ENCODE measurements around the gene MAP4K4. TPM values are rescaled to one million over a fixed set of nuclear protein-coding genes. Genes with fewer than 3 reads are reported as not detected.

Gene MAP4K4
- total RNA-seq, 1 donor from 2014 or later: 175 TPM

DNA sequence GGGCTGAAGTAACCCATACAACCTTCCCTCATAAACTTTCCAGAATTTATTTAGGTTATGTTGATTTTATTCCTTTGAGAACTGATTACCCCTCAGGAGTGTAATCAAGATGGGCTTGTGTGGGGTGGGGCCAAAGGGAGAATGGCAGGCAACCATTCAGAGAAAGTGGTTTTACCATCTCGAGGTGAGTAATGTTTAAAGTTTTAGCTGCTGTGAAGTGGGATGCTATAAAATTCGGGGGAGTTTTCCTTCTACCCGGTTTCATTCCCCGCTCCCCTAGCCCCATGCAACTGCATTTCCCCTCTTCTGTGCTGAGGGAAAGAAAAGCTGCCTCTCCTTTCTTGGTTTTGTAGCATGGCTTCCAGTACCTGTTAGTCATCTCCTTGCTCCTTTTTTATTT is 34.7 kb downstream of the MAP4K4 start:
- Mint-ChIP-seq H3K27ac (no peak overlapping the region), H3K27me3 (ENCODE audit: low read depth) (no peaks in the 10 kb centered on the region), H3K4me3 (no peak overlapping the region), H3K36me3 (no peaks in the 10 kb centered on the region), H3K4me1 (peaks cover 35% of the 10 kb centered on the region), H3K9me3 (no peaks in the 10 kb centered on the region)
- DNase-seq (ENCODE audit: low spot score in 2 of 2, unreplicated experiment in 2 of 2): no peak
- TF ChIP-seq, protein P1, sequence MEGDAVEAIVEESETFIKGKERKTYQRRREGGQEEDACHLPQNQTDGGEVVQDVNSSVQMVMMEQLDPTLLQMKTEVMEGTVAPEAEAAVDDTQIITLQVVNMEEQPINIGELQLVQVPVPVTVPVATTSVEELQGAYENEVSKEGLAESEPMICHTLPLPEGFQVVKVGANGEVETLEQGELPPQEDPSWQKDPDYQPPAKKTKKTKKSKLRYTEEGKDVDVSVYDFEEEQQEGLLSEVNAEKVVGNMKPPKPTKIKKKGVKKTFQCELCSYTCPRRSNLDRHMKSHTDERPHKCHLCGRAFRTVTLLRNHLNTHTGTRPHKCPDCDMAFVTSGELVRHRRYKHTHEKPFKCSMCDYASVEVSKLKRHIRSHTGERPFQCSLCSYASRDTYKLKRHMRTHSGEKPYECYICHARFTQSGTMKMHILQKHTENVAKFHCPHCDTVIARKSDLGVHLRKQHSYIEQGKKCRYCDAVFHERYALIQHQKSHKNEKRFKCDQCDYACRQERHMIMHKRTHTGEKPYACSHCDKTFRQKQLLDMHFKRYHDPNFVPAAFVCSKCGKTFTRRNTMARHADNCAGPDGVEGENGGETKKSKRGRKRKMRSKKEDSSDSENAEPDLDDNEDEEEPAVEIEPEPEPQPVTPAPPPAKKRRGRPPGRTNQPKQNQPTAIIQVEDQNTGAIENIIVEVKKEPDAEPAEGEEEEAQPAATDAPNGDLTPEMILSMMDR (IDR thresholded peaks at IDR 0.05; ENCODE audit: unreplicated experiment): no peak

DNA sequence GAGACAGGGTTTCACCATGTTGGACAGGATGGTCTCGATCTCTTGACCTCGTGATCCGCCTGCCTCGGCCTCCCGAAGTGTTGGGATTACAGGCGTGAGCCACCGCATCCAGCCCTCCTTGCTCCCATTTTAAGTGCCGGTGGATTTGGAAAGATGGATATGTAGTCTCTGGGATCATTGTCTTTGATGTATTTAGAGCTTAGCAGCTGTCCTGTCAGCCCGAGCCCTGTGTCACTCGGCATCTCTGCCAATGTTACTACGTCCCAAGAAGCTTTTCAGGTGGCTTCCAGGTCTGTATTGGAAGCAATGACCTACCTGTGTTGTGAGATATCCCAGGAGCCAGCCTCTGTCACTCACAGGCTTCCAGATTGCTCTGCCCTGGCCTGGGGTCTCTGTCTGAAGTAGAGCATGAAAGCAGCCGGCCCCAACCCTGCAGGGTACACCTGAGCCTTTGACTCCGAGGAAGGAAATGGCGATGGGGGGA is 35.3 kb downstream of the MAP4K4 start:
- Mint-ChIP-seq H3K4me1 (peaks cover 40% of the 10 kb centered on the region), H3K4me3 (no peak overlapping the region), H3K36me3 (no peaks in the 10 kb centered on the region), H3K27ac (no peak overlapping the region), H3K9me3 (no peaks in the 10 kb centered on the region), H3K27me3 (ENCODE audit: low read depth) (no peaks in the 10 kb centered on the region)
- TF ChIP-seq, protein P1 (IDR thresholded peaks at IDR 0.05; ENCODE audit: unreplicated experiment): no peak
- DNase-seq (ENCODE audit: low spot score in 2 of 2, unreplicated experiment in 2 of 2): no peak

DNA sequence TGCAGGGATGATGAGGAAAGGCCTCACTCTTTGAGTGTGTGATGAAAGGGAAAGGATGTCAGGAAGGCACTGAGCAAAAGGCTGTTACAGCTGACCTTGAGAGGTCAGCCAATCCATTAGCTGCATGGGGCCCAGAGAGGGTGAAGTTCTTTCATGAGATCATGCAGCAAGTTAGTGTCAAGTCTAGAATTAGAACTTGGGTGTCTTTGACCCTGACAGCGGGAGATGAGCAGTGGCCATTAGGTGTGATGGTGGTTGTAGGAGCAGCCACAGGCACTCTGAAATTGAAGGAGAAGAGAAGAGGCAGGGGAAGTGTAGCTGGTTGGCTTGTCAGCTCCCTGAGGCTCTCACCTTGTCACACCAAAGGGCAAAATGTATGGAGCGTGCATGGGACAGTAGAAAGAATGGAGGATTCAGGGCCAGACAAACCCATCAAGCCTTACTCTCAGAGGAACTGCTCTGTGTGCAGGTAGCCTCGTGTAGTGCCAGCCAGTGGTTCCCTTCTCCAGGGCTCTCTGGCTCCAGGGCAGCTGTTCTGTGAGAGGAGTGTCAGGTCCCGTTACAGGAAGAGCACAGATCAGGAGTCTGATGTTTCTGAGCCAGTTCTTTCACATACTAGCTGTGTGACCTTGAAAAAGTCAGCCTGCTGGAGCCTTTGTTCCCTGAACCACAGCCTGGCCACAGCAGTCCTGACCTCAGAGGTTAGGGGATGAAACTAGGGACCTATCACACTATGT is 35.9 kb downstream of the MAP4K4 start:
- Mint-ChIP-seq H3K36me3 (no peaks in the 10 kb centered on the region), H3K27ac (no peak overlapping the region), H3K9me3 (no peaks in the 10 kb centered on the region), H3K4me3 (no peak overlapping the region), H3K4me1 (peaks cover 41% of the 10 kb centered on the region), H3K27me3 (ENCODE audit: low read depth) (no peaks in the 10 kb centered on the region)
- no peak for DNase-seq (ENCODE audit: low spot score in 2 of 2, unreplicated experiment in 2 of 2)
- TF ChIP-seq, protein P1 (IDR thresholded peaks at IDR 0.05; ENCODE audit: unreplicated experiment): no peak

GRCh38 chr2:101734505-101735165 is 37.1 kb downstream of the MAP4K4 start:
- no peaks in the 10 kb centered on the region for H3K27me3 Mint-ChIP-seq (ENCODE audit: low read depth)
- peaks cover 39% of the 10 kb centered on the region for H3K4me1 Mint-ChIP-seq
- no peak for DNase-seq (ENCODE audit: low spot score in 2 of 2, unreplicated experiment in 2 of 2)
- TF ChIP-seq, protein P1 (IDR thresholded peaks at IDR 0.05; ENCODE audit: unreplicated experiment): no peak
- H3K4me3 Mint-ChIP-seq: no peak overlapping the region
- peak overlapping the region; percentile 3 for H3K27ac Mint-ChIP-seq
- H3K9me3 Mint-ChIP-seq: no peaks in the 10 kb centered on the region
- H3K36me3 Mint-ChIP-seq: no peaks in the 10 kb centered on the region

DNA sequence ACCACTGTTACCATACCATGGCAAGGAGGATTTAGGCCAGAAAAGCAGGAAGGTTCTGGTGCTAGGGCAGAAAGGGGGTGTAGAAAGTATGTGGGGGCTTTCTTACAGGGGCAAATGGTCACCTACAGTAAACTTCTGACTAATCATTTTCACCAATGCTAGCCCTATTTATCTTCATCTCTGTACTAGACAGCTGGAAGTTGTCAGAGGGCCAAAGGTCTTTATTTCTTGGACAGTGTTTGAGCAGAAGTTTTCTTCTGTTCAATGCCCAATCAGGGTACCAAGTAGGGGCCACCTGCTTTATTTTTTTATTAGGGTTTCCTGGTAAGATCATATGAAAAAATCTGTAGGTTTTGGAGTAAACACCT is 37.6 kb downstream of the MAP4K4 start:
- no peak overlapping the region for H3K4me3 Mint-ChIP-seq
- H3K4me1 Mint-ChIP-seq: peaks cover 39% of the 10 kb centered on the region
- no peak for DNase-seq (ENCODE audit: low spot score in 2 of 2, unreplicated experiment in 2 of 2)
- TF ChIP-seq, protein P1 (IDR thresholded peaks at IDR 0.05; ENCODE audit: unreplicated experiment): no peak
- H3K9me3 Mint-ChIP-seq: no peaks in the 10 kb centered on the region
- H3K27ac Mint-ChIP-seq: no peak overlapping the region
- H3K36me3 Mint-ChIP-seq: no peaks in the 10 kb centered on the region
- H3K27me3 Mint-ChIP-seq (ENCODE audit: low read depth): no peaks in the 10 kb centered on the region

All from mesothelial cell of epicardium (in vitro differentiated cells).